Erythroblast (primary cell): ENCODE data around the gene IDS.
A peak's percentile ranks its signal among the peaks of the same experiment; 100 is the strongest.

ENCODE experiments used
- DNase-seq, 2 experiments: peaks; one replicate each; lab custom pipeline; 2025; lab: John Stamatoyannopoulos, UW
- GATA1 ChIP-seq: IDR thresholded peaks from 2 replicates; pipeline ENCODE4 v1.6.1; 2011; ENCODE audit warnings: low read depth, mild to moderate bottlenecking, control low read depth, low read length, moderate library complexity
- POLR2A ChIP-seq: IDR thresholded peaks from 2 replicates; pipeline ENCODE4 v1.6.1; 2011; ENCODE audit warnings: mild to moderate bottlenecking, low read length

Gene IDS

GRCh38 chrX:149471397-149471796 is 33.7 kb downstream of the IDS start:
- DNase-seq: no peak
- TF ChIP-seq POLR2A: no peak
- no peak for TF ChIP-seq GATA1

- TF ChIP-seq GATA1: no peak
- TF ChIP-seq POLR2A: no peak
- DNase-seq: peak; percentile 58 to 73
These were observed 34.2 kb downstream of the IDS start for GRCh38 chrX:149470955-149471354.

- no peak for TF ChIP-seq GATA1
- TF ChIP-seq POLR2A: no peak
- no peak for DNase-seq
These were observed 35.7 kb downstream of the IDS start for GRCh38 chrX:149469406-149469805.

- no peak for TF ChIP-seq POLR2A
- TF ChIP-seq GATA1: no peak
- no peak for DNase-seq
These were observed 37.2 kb downstream of the IDS start for GRCh38 chrX:149467920-149468319.

- DNase-seq: no peak
- TF ChIP-seq POLR2A (no peak), GATA1 (no peak)
These were observed 37.6 kb downstream of the IDS start for GRCh38 chrX:149467461-149467860.

GRCh38 chrX:149462849-149463248 is 42.3 kb downstream of the IDS start:
- no peak for DNase-seq
- no peak for TF ChIP-seq POLR2A
- no peak for TF ChIP-seq GATA1

GRCh38 chrX:149461746-149462145 is 43.4 kb downstream of the IDS start:
- DNase-seq: no peak
- TF ChIP-seq POLR2A: no peak
- TF ChIP-seq GATA1: no peak

- no peak for TF ChIP-seq POLR2A
- peak in 1 of 2 experiments; percentile 13 for DNase-seq
These were observed 46.5 kb downstream of the IDS start for GRCh38 chrX:149458586-149458985.

- TF ChIP-seq POLR2A: no peak
- TF ChIP-seq GATA1: no peak
- DNase-seq: no peak
These were observed 48.4 kb downstream of the IDS start for GRCh38 chrX:149456476-149457245.

- DNase-seq: no peak
- no peak for TF ChIP-seq POLR2A
- TF ChIP-seq GATA1: no peak
These were observed 49.2 kb downstream of the IDS start for GRCh38 chrX:149455934-149456333.

GRCh38 chrX:149453906-149454822 is 50.9 kb downstream of the IDS start:
- no peak for TF ChIP-seq POLR2A
- no peak for TF ChIP-seq GATA1
- no peak for DNase-seq

GRCh38 chrX:149453030-149453429 is 52.1 kb downstream of the IDS start:
- DNase-seq: peak in 1 of 2 experiments; percentile 24

GRCh38 chrX:149433451-149433850 is 71.7 kb downstream of the IDS start:
- DNase-seq: peak; percentile 6 to 27
- TF ChIP-seq POLR2A (no peak), GATA1 (no peak)

More at GRCh38 chrX:149453030-149453429, 52.1 kb downstream of the IDS start:
- TF ChIP-seq GATA1 (no peak), POLR2A (no peak)

- peak; percentile 6 to 15 for DNase-seq
- TF ChIP-seq POLR2A: no peak
- no peak for TF ChIP-seq GATA1
These were observed 72.1 kb downstream of the IDS start for GRCh38 chrX:149433051-149433450.
